H1 (cell line): ENCODE measurements around the gene CEACAM1. TPM values are rescaled to one million over a fixed set of nuclear protein-coding genes. Genes with fewer than 3 reads are reported as not detected.
A peak's percentile ranks its signal among the peaks of the same experiment; 100 is the strongest.

ENCODE experiments used
- CTCF ChIA-PET: fragments of 300-600 bp; sonication (Branson Sonifier 250); formaldehyde crosslinking; loops from one replicate; lab custom pipeline; 2021; ENCODE audit not compliant: partially characterized antibody; lab: Charles Lee
- POLR2A ChIA-PET: fragments of 300-600 bp; sonication (Branson Sonifier 250); formaldehyde crosslinking; loops from one replicate; lab custom pipeline; 2021; ENCODE audit warnings: inconsistent platforms; ENCODE audit not compliant: partially characterized antibody; lab: Charles Lee
- DNase-seq, 2 experiments: peaks; one replicate each; pipeline versions ENCODE4 v3.0.0 to v3.0.0-alpha.2; 2010 to 2022; ENCODE audit warnings: low spot score in 2 of 2, low read depth in 1 of 2, mixed read lengths in 1 of 2
- FAIRE-seq: peaks from 2 replicates; lab custom pipeline; 2011; peaks lifted over from hg19 to GRCh38; lab: Jason Lieb, UNC
- H2AFZ ChIP-seq: 2 replicates; pipeline ENCODE4 v1.8.1; 2012; ENCODE audit warnings: low read length, inconsistent platforms
- H2AK5ac ChIP-seq: 2 replicates; pipeline ENCODE4 v1.6.1; 2013; ENCODE audit warnings: low read depth, low read length
- H2BK120ac ChIP-seq: replicated peaks from 2 replicates; pipeline ENCODE3; 2013; ENCODE audit warnings: low read depth, low read length, inconsistent platforms
- H2BK12ac ChIP-seq: 2 replicates; pipeline ENCODE4 v1.6.1; 2013; ENCODE audit warnings: low read depth, low read length
- H2BK15ac ChIP-seq: 2 replicates; pipeline ENCODE4 v1.6.1; 2013; ENCODE audit warnings: low read length
- H2BK20ac ChIP-seq: 2 replicates; pipeline ENCODE4 v1.6.1; 2013; ENCODE audit warnings: low read length
- H2BK5ac ChIP-seq: 2 replicates; pipeline ENCODE4 v1.6.1; 2013; ENCODE audit warnings: low read depth, low read length
- H3K14ac ChIP-seq: 2 replicates; pipeline ENCODE4 v1.6.1; 2013; ENCODE audit warnings: inconsistent platforms; ENCODE audit not compliant: insufficient read length
- H3K18ac ChIP-seq: 2 replicates; pipeline ENCODE4 v1.6.1; 2013; ENCODE audit warnings: low read length; ENCODE audit errors: extremely low read depth
- H3K23ac ChIP-seq: 2 replicates; pipeline ENCODE4 v1.6.1; 2013; ENCODE audit warnings: inconsistent platforms; ENCODE audit not compliant: insufficient read length
- H3K23me2 ChIP-seq: 2 replicates; pipeline ENCODE4 v1.6.1; 2013; ENCODE audit warnings: low read depth, low read length
- H3K27ac ChIP-seq: 2 replicates; pipeline ENCODE4 v1.6.1; 2011; ENCODE audit warnings: low read depth, low read length, inconsistent platforms
- H3K27me3 ChIP-seq, 4 experiments: replicated peaks in 1 of 4; 1 replicate in 1 of 4; 2 replicates in 3 of 4; pipeline versions ENCODE4 v1.6.1 to v1.8.1; 2011 to 2013; ENCODE audit warnings: low read length in 3 of 4, mild to moderate bottlenecking in 3 of 4, inconsistent platforms in 2 of 4, mixed read lengths in 2 of 4, moderate library complexity in 1 of 4; ENCODE audit not compliant: control insufficient read depth in 3 of 4, insufficient read depth in 3 of 4; ENCODE audit errors: extremely low read depth in 1 of 4
- H3K36me3 ChIP-seq, 4 experiments: 2 replicates each; pipeline versions ENCODE4 v1.6.1 to v1.8.1; 2011 to 2013; ENCODE audit warnings: mild to moderate bottlenecking in 4 of 4, low read length in 3 of 4, moderate library complexity in 2 of 4, control low read depth in 1 of 4, inconsistent platforms in 1 of 4; ENCODE audit not compliant: insufficient read depth in 4 of 4, control insufficient read depth in 2 of 4
- H3K4ac ChIP-seq: replicated peaks from 2 replicates; pipeline ENCODE3; 2013; ENCODE audit warnings: low read length, low read depth, mixed read lengths, inconsistent platforms; ENCODE audit not compliant: insufficient read length
- H3K4me1 ChIP-seq, 4 experiments: replicated peaks in 1 of 4; 1 replicate in 1 of 4; 2 replicates in 3 of 4; pipeline versions ENCODE4 v1.6.1 to v1.8.1; 2011 to 2013; ENCODE audit warnings: low read length in 3 of 4, inconsistent platforms in 2 of 4, mixed read lengths in 1 of 4; ENCODE audit not compliant: insufficient read depth in 4 of 4, control insufficient read depth in 3 of 4
- H3K4me2 ChIP-seq, 2 experiments: 2 replicates each; pipeline versions ENCODE4 v1.6.1 to v1.8.1; 2011 to 2013; ENCODE audit warnings: low read depth in 2 of 2, low read length in 2 of 2, control low read depth in 1 of 2, inconsistent platforms in 1 of 2, mild to moderate bottlenecking in 1 of 2; ENCODE audit not compliant: insufficient read depth in 1 of 2
- H3K4me3 ChIP-seq, 4 experiments: fragments of 200-600, 300-600 bp in 1 of 4; sonication (generic), shearing (Covaris generic), sonication (Bioruptor Twin) in 1 of 4; 2 replicates each; pipeline versions ENCODE4 v1.5.1 to v1.8.1; 2011 to 2016; ENCODE audit warnings: low read length in 4 of 4, low read depth in 3 of 4, control low read depth in 2 of 4, inconsistent platforms in 2 of 4, mild to moderate bottlenecking in 2 of 4, mixed read lengths in 1 of 4, moderate library complexity in 1 of 4; ENCODE audit not compliant: insufficient read depth in 2 of 4; ENCODE audit errors: extremely low read depth in 1 of 4
- H3K56ac ChIP-seq: replicated peaks from 2 replicates; pipeline ENCODE3; 2013; ENCODE audit warnings: low read depth, mild to moderate bottlenecking, mixed read lengths, low read length, inconsistent platforms; ENCODE audit not compliant: insufficient read length
- H3K79me1 ChIP-seq: 2 replicates; pipeline ENCODE4 v1.6.1; 2013; ENCODE audit warnings: low read depth, low read length, control low read depth
- H3K79me2 ChIP-seq, 2 experiments: 2 replicates each; pipeline versions ENCODE4 v1.6.1 to v1.8.1; 2012 to 2013; ENCODE audit warnings: low read length in 2 of 2, mild to moderate bottlenecking in 2 of 2, inconsistent platforms in 1 of 2; ENCODE audit not compliant: insufficient read depth in 2 of 2, control insufficient read depth in 1 of 2
- H3K9ac ChIP-seq, 4 experiments: replicated peaks in 1 of 4; 1 replicate in 1 of 4; 2 replicates in 3 of 4; pipeline versions ENCODE4 v1.6.1 to v1.8.1; 2011 to 2013; ENCODE audit warnings: low read depth in 3 of 4, low read length in 3 of 4, control low read depth in 2 of 4, mild to moderate bottlenecking in 2 of 4, moderate library complexity in 2 of 4, inconsistent platforms in 1 of 4; ENCODE audit errors: extremely low read depth in 1 of 4
- H3K9me3 ChIP-seq, 2 experiments: 2 replicates each; pipeline versions ENCODE4 v1.6.1 to v1.8.1; 2012 to 2013; ENCODE audit warnings: mild to moderate bottlenecking in 2 of 2, moderate library complexity in 2 of 2, control low read depth in 1 of 2, inconsistent platforms in 1 of 2, low read depth in 1 of 2, low read length in 1 of 2, mixed read lengths in 1 of 2; ENCODE audit not compliant: insufficient read depth in 2 of 2
- H4K20me1 ChIP-seq, 2 experiments: replicated peaks in 1 of 2; 2 replicates each; pipeline versions ENCODE3 to v1.8.1; 2011 to 2013; ENCODE audit warnings: inconsistent platforms in 2 of 2, low read length in 2 of 2, mild to moderate bottlenecking in 1 of 2; ENCODE audit not compliant: insufficient read depth in 2 of 2, control insufficient read depth in 1 of 2
- H4K5ac ChIP-seq: 2 replicates; pipeline ENCODE4 v1.6.1; 2013; ENCODE audit warnings: low read length, low read depth, mixed read lengths, inconsistent platforms; ENCODE audit not compliant: insufficient read length
- H4K8ac ChIP-seq: 2 replicates; pipeline ENCODE4 v1.8.0; 2013; ENCODE audit warnings: mild to moderate bottlenecking, moderate library complexity, low read length, inconsistent platforms; ENCODE audit not compliant: insufficient read depth; ENCODE audit errors: extremely low read depth
- H4K91ac ChIP-seq: replicated peaks from 2 replicates; pipeline ENCODE3; 2013; ENCODE audit warnings: low read length, mixed read lengths, inconsistent platforms; ENCODE audit not compliant: insufficient read length
- RBBP5 ChIP-seq: IDR thresholded peaks from 2 replicates; pipeline ENCODE4 v1.7.1; 2012; ENCODE audit warnings: low read depth, mild to moderate bottlenecking, inconsistent platforms, low read length, moderate library complexity, borderline replicate concordance
- SP2 ChIP-seq: IDR thresholded peaks from 2 replicates; pipeline ENCODE4 v1.6.1; 2012; ENCODE audit warnings: mild to moderate bottlenecking, low read length, inconsistent platforms
- WGBS, 2 experiments: shearing (Covaris generic) in 1 of 2; methylation state at CpG; one replicate each; pipeline versions ENCODE4 v1.1.6 to v1.1.7; 2013 to 2015; ENCODE audit warnings: low lambda C conversion rate in 2 of 2, mixed read lengths in 2 of 2, inconsistent platforms in 1 of 2, low coverage in 1 of 2, missing lambda C conversion rate in 1 of 2; ENCODE audit not compliant: insufficient replicate concordance in 2 of 2, insufficient coverage in 1 of 2, insufficient read length in 1 of 2; ENCODE audit errors: extremely low coverage in 1 of 2, missing lambda C conversion rate in 1 of 2; 5-methylcytosine and 5-hydroxymethylcytosine counted together
- polyA plus RNA-seq, 7 experiments: library from polyadenylated mRNA; depleted of rRNA in 3 of 7; stranded (reverse) in 5 of 7; unstranded in 2 of 7; fragments of >200 nt in 5 of 7; fragments of 200-250 nt in 2 of 7; gene quantifications; 1 replicate in 5 of 7; 2 replicates in 1 of 7; 4 replicates in 1 of 7; pipeline versions ENCODE4 v1.2.1 to v1.2.3, GENCODE V29; 2011 to 2013; ENCODE audit warnings: missing spikeins in 2 of 7, mixed read lengths in 2 of 7
- total RNA-seq: library from RNA; stranded (reverse); fragmentation: NEBNext Ultra II Directional; extraction: Animal tissue kit (Norgen Biotek cat#: 25700); gene quantifications from 2 replicates; pipeline ENCODE4 v1.2.1, GENCODE V29; 2021

The CEACAM1 gene
- total and polyA plus RNA-seq, 2 of the 8 experiments (the other 6 are each of a cell fraction or from before 2014, with no cell fraction given) = 1.8 to 3.6 TPM

- Histone ChIP-seq H3K23me2 (no peaks in the 10 kb centered on the region), H3K23ac (no peak overlapping the region), H3K14ac (no peak overlapping the region), H2AFZ (no peak overlapping the region), H2BK12ac (no peak overlapping the region), H3K18ac (no peak overlapping the region), H3K56ac (no peak overlapping the region), H2BK20ac (no peak overlapping the region), H3K4me3 (no peak overlapping the region), H4K20me1 (no peaks in the 10 kb centered on the region), H3K27ac (no peak overlapping the region), H4K5ac (no peak overlapping the region), H3K79me2 (no peaks in the 10 kb centered on the region), H2BK5ac (no peak overlapping the region), H2AK5ac (no peak overlapping the region), H3K9ac (no peak overlapping the region), H3K9me3 (no peaks in the 10 kb centered on the region), H3K79me1 (no peaks in the 10 kb centered on the region), H3K4me2 (no peak overlapping the region), H4K91ac (peak overlapping the region; percentile 10), H3K4ac (no peak overlapping the region), H3K36me3 (no peaks in the 10 kb centered on the region), H2BK15ac (no peak overlapping the region)
- FAIRE-seq (no peak), DNase-seq (no peak)
- ChIA-PET CTCF (interaction anchor here (0.6 to 3.4 kb wide), 6 partner anchors 11 to 1352 kb away, joined by 3 to 33 read pairs (median 4); partner anchors contain the start of gene CEACAM1), POLR2A (interaction anchor here (1.4 to 1.6 kb wide), 2 partner anchors 12 to 40 kb away, joined by 3 to 4 read pairs; no protein-coding TSS in a partner anchor)
- WGBS, 2 experiments = 95% methylated on average over 1 of the region's 1 CpG; no CpG with 5 or more reads in 1 of the 2 experiments
- TF ChIP-seq SP2 (no peak), RBBP5 (no peak)
- TF ChIP-seq, all 59 proteins: peak for 0
- H3K4me1 ChIP-seq = no peaks in the 10 kb centered on the region; a peak in 1 of 7 replicates
- H4K8ac ChIP-seq = no peak overlapping the region
- peak overlapping the region; percentile 69 for H2BK120ac ChIP-seq
- H3K27me3 ChIP-seq = no peaks in the 10 kb centered on the region; a peak in 1 of 7 replicates
These were observed 13.8 kb downstream of the CEACAM1 start for GRCh38 chr19:42514449-42514848.
